NT2/D1 (cell line): ENCODE results near the gene EPB41L1.

Experiments used
- YY1 ChIP-seq: IDR thresholded peaks from 2 replicates; pipeline ENCODE4 v1.6.1; 2011; ENCODE audit not compliant: insufficient read length, insufficient read depth
- ZNF274 ChIP-seq: IDR thresholded peaks from 2 replicates; pipeline ENCODE4 v1.6.1; 2011; ENCODE audit warnings: mild to moderate bottlenecking, low read depth, low read length

DNA sequence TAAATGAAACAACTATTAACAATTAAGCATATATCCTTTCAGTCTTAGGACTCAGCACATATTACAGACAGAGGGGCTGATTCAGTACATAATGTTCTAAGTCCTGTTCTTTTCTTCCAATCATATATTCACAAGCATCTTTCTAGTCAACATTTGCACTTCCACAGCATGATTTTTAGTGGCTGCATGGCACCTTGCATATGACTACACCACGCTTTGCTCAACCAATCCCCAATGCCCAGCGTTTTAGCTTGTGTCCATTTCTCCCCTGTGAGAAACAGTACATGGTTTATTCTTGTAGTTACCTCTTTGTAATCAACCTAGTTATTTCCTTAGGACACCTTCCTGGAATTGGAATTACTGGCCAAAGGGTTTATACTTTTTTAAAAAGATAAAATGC, 115.0 kb downstream of the EPB41L1 start:
- TF ChIP-seq YY1 = no peak
- TF ChIP-seq ZNF274 = no peak
